NCI-H1417 treated with DMSO at 0.1 percent for 48 hours (cell line): ENCODE data around the gene SMG5.
"Not testable (repeated sequence)": the region's sequence is repeated elsewhere in the genome, so short reads cannot be mapped to it uniquely, and the experiment has no call there.

Source experiments
- DNase-seq: peaks from one replicate; lab custom pipeline; 2025; lab: John Stamatoyannopoulos, UW

Gene SMG5

DNA sequence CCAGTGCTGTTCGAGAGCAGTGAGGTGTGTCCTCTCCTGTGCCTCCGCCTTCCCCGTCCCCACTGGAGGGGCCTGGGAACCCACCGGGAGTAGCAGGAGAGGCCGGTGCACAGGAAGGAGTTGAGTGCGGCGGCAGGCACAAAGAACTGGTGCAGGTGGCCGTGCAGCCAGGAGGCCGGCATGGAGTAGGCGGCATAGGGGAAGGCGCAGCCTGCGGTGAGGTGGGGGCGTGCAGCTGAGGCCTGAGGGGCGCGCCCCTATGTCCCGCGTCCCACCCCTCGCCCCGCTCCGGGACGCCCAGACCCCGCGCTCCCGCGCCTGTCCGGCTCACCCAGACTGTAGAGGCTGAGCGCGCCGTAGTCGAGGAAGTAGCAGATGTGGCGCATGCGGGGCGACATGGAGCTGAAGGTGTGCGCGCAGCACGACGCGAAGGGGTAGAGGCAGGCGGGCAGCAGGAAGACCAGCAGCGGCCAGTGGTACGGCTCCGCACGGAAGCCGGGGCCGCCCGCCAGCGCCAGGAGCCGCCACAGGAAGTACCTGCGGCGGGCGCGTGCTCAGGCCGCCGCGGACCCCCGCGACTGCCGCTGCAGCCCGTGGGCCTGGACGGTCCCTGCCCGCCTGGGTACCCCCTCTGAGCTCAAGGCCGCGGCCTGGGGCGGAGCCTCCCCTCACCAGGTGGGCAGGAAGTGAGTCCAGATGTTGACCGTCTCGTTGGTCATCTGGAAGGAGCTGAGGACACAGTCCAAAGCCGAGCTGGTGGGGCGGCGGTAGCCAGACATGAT, 37.0 kb downstream of the SMG5 start:
- no peak for DNase-seq

DNA sequence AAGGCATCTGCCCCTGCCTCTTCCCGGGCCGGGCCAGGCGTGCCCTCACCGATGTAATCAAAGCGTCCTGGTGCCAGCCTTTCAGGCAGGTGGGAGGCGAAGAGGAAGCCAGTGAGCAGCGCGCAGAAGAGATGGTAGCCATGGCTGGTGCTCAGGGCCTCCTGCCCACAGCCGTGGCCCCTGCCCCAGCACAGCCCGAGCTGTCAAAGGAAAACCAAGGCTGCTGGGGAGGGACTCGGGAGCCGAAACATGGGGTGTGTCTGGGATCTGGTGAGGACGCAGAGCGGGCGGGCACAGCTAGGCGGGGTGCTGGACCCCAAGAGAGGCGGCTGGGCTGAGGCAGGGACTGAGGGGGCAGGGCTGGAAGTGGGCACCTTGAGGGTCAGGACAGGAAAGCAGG, 37.9 kb downstream of the SMG5 start:
- no peak for DNase-seq

DNA sequence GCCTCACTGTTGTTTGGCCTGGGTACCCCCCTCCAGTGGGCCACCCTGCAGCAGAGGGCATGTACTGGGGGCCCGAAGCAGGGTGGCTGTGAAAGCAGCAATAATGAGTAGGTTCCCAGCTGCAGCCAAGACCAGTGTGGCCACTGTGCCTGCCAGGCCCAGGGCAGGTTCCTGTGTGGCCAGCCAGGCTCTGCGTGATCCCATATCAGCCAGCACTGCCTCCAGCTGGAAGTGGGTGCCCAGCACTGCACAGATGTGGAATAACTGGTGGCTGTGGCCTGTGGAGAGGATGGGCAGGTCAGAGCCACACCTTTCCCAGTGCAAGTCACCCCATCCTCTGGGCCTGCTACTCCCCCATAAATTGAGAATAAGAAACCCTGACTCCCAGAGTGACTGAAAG, 38.5 kb downstream of the SMG5 start:
- no peak for DNase-seq

DNA sequence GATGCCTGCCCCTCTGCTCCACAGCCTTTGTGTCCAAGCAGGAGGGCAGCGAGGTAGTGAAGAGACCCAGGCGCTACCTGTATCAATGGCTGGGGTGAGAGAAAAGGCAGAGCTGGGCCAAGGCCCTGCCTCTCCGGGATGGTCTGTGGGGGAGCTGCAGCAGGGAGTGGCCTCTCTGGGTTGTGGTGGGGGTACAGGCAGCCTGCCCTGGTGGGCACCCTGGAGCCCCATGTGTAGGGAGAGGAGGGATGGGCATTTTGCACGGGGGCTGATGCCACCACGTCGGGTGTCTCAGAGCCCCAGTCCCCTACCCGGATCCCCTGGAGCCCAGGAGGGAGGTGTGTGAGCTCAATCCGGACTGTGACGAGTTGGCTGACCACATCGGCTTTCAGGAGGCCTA, 39.9 kb downstream of the SMG5 start:
- DNase-seq: no peak

DNA sequence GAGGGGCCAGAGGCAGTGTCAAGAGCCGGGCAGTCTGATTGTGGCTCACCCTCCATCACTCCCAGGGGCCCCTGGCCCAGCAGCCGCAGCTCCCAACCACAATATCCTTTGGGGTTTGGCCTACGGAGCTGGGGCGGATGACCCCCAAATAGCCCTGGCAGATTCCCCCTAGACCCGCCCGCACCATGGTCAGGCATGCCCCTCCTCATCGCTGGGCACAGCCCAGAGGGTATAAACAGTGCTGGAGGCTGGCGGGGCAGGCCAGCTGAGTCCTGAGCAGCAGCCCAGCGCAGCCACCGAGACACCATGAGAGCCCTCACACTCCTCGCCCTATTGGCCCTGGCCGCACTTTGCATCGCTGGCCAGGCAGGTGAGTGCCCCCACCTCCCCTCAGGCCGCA, 40.7 kb downstream of the SMG5 start, which contains the start of gene BGLAP:
BGLAP (plus strand) TSS at position 259 of the 400 bp plus-strand sequence; CDS start at position 307, 48 bp downstream.
- DNase-seq: no peak

DNA sequence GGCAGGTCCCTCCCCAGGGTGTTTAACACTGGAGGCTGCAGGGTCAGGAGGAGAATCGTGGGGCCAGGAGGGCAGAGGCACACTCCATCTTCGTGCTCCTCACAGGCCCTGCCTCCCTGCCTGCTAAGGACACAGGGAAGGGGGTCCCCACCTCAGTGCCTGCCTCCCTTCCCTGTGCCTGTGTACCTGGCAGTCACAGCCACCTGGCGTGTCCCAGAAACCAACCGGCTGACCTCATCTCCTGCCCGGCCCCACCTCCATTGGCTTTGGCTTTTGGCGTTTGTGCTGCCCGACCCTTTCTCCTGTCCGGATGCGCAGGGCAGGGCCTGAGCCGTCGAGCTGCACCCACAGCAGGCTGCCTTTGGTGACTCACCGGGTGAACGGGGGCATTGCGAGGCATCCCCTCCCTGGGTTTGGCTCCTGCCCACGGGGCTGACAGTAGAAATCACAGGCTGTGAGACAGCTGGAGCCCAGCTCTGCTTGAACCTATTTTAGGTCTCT, 41.3 kb downstream of the SMG5 start:
- no peak for DNase-seq

DNA sequence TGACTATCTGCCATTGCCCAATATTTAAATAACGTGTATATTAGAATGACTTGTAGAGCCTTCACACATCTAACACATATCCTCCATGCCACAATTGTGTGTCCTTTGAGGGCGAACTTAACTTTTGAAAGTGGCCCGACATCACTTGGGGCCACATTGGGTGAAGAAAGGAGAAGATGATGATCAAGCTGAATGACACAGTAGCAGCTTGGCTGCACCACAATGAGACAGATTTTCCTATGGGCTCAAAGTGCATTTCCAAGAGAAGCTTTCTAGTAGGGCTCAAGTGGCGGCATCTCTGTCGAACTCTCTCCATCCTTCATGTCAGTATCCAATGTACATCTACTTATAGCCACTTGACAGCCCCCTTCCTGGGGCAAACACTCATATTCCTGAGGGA, 44.4 kb downstream of the SMG5 start:
- no peak for DNase-seq

DNA sequence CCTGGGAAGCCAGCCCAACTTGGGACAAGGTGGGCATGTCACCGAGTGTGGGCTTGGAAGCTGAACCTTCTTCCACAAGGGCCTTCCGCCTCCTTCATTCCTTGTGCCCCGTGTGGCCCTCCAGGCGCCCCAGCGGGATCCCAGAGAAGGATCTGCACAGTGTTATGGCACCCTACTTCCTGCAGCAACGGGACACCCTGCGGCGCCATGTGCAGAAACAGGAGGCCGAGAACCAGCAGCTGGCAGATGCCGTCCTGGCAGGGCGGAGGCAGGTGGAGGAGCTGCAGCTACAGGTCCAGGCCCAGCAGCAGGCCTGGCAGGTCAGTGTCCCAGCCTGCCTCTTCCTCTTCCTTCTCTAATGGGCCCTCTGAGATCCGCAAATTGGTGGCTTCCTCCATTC, 46.5 kb downstream of the SMG5 start:
- DNase-seq: no peak

DNA sequence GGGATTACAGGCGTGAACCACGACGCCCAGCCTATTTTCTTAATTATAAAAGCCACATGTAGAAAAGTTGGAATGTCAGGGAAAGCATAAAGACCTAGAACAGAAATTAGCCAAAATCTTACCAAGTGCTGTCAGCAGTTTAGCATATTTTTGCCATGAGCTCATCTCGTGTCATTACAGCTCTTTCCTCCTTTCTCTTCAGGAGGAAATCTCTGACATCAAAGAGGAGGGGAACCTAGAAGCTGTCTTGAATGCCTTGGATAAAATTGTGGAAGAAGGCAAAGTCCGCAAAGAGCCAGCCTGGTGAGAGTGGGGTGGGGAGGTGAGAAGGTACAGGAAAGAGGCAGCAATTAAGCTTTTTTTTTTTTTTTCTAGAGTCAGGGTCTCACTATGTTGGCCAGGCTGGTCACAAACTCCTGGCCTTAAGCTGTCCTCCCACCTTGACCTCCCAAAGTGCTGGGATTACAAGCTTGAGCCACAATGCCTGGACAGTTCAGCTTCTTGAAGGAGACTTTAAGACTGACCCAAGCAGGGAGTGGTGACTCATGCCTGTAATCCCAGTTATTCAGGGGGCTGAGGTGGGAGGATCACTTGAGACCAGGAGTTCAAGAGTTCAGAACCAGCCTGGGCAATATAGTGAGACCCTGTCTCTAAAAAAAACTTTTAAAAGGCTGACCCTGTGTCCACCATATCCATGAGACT, 49.0 kb downstream of the SMG5 start:
- no peak for DNase-seq

DNA sequence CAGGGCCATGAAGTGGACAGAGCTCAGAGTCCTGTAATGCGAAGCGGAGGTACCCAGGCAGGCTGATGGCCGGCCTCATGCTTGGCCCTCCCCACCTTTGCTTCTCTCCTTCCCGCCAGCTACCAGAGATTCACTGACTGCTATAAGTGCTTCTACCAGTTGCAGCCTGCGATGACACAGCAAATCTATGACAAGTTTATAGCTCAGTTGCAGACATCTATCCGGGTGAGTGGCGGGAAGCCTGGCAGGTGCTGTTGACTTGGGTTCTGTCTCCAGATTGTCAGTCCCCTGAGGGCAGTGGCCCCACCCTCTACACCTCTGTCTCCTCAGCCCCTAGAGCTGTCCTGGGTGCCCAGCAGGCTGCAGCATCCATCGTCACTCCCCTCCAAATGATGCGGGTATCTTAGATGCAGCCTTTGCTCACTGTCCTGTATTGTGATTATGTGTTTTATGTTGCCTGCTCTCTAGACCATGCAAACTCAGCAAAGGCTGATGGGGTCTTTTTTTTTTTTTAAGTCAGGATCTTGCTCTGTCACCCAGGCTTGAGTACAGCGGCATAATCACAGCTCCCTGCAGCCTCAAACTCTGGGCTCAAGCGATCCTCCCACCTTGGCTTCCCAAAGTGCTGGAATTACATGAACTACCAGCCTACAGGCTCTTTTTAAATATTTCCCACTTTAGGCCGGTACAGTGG, 50.3 kb downstream of the SMG5 start:
- no peak for DNase-seq

DNA sequence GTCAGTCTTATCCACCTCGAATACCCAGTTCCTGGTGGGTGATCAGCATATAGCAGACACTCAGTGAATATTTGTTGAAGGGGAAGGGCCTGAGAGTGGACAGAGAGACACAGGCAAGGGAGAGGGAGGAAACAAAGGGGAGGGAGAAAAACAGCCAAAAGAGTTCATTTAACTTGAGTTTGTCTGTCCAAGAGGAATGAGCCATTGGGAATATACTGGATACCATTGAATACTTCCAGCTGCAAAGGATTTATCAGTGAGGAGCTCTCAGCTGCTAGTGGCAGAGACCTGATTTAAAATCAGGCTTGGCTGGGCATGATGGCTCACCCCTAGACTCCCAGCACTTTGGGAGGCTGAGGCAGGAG, 52.2 kb downstream of the SMG5 start:
- no peak for DNase-seq

DNA sequence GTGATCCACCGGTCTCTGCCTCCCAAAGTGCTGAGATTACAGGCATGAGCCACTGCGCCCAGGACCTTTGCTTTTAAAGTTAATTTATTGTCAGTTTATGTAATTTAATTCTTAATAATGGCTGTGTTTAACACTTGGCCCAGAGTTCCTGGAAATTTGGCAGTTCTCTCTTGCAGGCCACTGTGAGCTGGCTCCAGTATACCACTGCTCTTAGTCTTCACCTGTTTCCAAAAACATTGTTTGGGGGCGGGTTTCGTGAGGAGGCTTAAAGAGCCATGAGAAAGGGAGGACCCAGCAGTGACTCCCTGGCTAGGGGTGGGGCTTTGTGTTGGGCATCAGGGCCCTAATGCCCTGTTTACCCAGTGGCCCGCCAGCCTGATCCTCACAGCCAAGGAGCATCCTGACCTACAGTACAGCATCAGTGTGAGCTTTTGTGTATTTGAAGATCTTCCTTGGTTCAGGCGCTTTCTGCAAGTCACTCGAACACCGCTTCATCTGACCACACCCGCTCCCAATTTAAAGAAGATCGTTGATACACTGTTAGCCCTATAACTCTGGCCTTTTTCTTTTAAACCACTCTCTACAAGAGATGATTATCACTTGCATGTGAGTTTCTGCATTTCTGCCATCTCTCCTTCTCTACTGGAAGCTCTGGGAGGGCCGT, 52.7 kb downstream of the SMG5 start:
- DNase-seq: no peak

DNA sequence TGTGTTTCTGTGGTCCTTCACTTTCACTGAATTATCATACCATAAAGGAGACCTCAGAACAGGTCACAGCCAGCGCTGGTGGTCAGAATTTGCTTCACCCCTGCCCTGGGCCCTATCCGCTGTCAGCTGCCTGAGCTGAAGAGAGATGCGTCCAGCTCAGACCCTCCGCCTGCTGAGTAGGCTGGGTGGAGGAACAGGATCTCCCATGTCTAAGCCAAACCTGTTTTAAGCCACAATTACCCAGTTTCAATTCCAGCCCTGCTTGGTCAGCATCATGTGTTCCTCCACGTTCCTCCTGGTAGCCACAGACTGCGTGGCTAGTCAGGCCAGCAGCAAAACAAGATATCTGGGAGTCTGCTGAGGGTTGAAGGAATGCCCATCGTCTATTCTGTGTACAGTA, 54.1 kb downstream of the SMG5 start:
- no peak for DNase-seq

DNA sequence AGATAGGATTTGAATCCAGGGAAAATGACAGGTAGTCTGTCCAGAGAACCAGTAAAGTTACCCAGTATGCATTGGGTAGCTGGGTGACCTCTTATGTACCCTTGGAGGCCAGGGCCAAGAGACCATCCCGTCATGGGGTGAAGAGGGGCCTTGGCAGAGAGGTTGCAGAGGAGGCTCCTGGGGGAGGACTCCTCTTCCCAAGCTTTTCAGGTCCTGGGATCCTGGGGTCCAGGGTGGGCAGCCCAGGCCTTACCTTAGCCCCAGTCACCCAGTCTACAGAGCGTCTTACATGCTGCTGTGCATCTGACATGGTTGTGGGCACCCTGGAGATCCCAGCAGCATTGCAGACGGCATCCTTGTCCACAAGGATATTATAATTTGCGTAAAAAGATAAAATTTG, 55.8 kb downstream of the SMG5 start:
- no peak for DNase-seq

DNA sequence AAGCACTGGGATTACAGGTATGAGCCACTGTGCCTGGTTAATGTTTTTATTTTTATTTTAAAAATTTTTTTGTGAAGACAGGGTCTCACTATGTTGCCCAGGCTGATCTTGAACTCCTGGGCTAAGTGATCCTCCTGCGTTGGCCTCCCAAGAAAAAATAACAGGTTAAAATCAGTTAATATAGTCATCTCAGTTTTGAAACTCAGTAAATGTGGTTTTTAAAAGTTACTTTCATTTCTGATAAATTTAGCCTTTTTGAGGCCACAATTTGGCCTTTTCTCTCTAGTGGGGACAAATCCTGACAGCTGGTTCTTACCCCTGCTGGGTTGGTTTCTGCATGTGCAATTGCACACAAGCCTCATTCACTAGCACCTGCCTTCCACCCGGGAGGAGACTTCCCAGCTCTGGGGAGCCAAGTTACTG, 56.5 kb downstream of the SMG5 start:
- no peak for DNase-seq

DNA sequence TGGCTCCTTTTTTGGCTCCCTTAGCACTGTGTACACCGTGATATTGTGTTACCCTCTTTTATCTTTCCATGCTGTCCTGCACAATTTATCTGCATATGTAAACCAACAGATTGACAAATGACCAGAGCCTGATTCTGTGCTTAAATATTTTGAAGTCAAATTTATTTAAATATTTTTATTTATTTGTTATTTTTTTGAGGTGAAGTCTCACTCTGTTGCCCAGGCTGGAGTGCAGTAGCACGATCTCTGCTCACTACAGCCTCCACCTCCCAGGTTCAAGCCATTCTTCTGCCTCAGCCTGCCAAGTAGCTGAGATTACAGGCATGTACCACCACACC, 57.0 kb downstream of the SMG5 start:
- no peak for DNase-seq

DNA sequence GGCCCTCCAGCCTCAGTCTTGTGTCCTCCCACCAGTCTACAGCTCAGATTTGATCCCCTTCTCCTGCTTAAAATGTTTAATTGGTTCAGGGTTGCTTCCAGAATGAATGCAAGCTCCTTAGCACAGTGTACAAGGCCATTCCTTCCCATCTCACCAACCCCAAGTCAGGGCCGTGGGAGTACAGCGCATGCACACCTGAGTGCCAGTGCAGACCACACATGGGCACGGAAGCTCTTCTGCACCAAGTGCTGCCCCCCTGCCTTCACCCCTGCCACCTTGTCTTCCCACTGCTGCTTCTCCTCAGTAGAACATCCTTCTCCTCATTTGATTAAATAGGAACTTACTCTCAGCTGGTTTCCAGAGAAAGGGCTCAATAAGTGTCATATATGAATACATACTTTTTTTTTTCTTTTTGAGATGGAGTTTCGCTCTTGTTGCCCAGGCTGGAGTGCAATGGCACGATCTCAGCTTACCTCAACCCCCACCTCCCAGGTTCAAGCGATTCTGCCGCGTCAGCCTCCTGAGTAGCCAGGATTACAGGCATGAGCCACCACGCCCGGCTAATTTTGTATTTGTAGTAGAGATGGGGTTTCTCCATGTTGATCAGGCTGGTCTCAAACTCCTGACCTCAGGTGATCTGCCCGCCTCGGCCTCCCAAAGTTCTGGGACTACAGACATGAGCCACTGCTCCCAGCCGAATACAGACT, 60.5 kb downstream of the SMG5 start:
- DNase-seq: no peak

DNA sequence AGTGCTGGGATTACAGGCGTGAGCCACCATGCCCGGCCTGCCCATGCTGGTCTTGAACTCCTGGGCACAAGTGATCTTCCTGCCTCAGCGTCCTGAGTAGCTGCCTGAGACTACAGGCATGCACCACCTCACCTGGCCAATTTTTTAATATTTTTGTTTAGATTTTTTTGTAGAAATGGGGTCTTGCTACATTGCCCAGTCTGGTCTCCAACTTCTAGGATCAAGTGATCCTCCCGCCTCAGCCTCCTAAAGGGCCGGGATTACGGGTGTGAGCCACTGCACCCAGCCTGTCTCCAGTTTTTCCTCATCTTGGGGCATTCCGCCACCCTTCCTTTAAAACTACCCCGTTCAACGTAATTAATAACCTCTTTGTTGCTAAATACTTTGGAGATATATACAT, 62.4 kb downstream of the SMG5 start:
- DNase-seq: no peak

DNA sequence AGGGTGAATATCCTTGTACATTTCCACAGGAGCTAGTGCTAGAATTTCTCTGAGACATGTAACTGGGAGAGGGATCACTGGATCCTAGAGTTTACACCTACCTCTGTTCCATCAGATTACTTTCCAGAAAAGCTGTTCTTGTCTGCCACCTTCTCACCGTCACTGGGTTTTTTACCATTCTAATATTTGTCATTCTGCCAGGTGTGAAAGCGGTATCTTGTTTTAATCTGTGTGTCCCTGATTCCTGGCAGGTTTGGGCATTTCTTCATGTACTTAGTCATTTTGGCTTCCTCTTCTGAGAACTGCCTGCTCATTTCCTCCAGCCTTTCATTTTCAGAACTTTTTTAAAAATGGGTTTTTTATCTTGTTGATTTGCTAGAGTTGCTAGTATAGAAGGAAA, 64.8 kb downstream of the SMG5 start:
- no peak for DNase-seq

DNA sequence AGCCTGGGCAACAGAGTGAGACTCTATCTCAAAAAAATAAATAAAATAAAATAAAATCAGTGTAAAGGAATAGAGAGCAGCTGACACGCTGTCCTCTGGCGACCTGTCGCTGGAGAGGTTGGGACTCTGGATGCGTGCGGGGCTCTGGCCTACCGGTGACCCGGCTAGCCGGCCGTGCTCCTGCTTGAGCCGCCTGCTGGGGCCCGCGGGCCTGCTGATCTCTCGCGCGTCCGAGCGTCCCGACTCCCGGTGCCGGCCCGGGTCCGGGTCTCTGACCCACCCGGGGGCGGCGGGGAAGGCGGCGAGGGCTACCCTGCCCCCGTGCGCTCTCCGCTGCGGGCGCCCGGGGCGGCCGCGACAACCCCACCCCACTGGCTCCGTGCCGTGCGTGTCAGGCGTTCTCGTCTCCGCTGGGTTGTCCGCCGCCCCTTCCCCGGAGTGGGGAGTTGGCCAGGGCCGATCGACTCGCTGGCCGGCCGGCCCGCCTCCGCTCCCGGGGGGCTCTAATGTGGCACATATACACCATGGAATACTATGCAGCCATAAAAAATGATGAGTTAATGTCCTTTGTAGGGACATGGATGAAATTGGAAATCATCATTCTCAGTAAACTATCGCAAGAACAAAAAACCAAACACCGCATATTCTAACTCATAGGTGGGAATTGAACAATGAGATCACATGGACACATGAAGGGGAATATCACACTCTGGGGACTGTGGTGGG, 66.1 kb downstream of the SMG5 start:
- not testable (repeated sequence) for DNase-seq
